NCI-H524 treated with DMSO at 0.1 percent for 48 hours (cell line): ENCODE data around the gene BAHD1.

Experiments
- DNase-seq: peaks from one replicate; lab custom pipeline; 2025; lab: John Stamatoyannopoulos, UW

Gene BAHD1

GRCh38 chr15:40424483-40425115, 16.2 kb upstream of the BAHD1 start:
- DNase-seq: no peak

- no peak for DNase-seq
These were observed 15.1 kb upstream of the BAHD1 start for GRCh38 chr15:40425681-40426080.

GRCh38 chr15:40427188-40427587, 13.6 kb upstream of the BAHD1 start:
- DNase-seq: no peak

GRCh38 chr15:40428185-40428584, 12.6 kb upstream of the BAHD1 start:
- DNase-seq: no peak

GRCh38 chr15:40429068-40429710, 11.6 kb upstream of the BAHD1 start:
- DNase-seq: no peak

GRCh38 chr15:40430271-40430805, 10.4 kb upstream of the BAHD1 start:
- no peak for DNase-seq

GRCh38 chr15:40435023-40435709, 5.6 kb upstream of the BAHD1 start:
- no peak for DNase-seq

GRCh38 chr15:40435710-40436089, 5.1 kb upstream of the BAHD1 start:
- DNase-seq: no peak

GRCh38 chr15:40436116-40436891, 4.4 kb upstream of the BAHD1 start:
- no peak for DNase-seq

- no peak for DNase-seq
These were observed 3.6 kb upstream of the BAHD1 start for GRCh38 chr15:40436892-40437751.

- DNase-seq: no peak
These were observed 2.7 kb upstream of the BAHD1 start for GRCh38 chr15:40437752-40438687.

GRCh38 chr15:40438712-40439111, 2.0 kb upstream of the BAHD1 start:
- no peak for DNase-seq

- DNase-seq: no peak
These were observed 1.2 kb upstream of the BAHD1 start for GRCh38 chr15:40439461-40439959.

- no peak for DNase-seq
These were observed 602 bp upstream of the BAHD1 start for GRCh38 chr15:40439960-40440742.

GRCh38 chr15:40441565-40442531, 1.1 kb downstream of the BAHD1 start:
- DNase-seq: no peak

GRCh38 chr15:40443255-40443654, 2.5 kb downstream of the BAHD1 start:
- DNase-seq: no peak

- DNase-seq: no peak
These were observed 3.1 kb downstream of the BAHD1 start for GRCh38 chr15:40443846-40444245.

- DNase-seq: no peak
These were observed 4.0 kb downstream of the BAHD1 start for GRCh38 chr15:40444736-40445135.
